Activated CD4-positive, alpha-beta T cell treated with anti-CD3 and anti-CD28 coated beads for 1 hour (primary cell): ENCODE measurements around the gene DRD1.
"Not testable (repeated sequence)": the region's sequence is repeated elsewhere in the genome, so short reads cannot be mapped to it uniquely, and the experiment has no call there.

ENCODE experiments used
- DNase-seq: peaks from one replicate; pipeline ENCODE4 v3.0.0-alpha.2; 2020

DRD1 gene

GRCh38 chr5:175422058-175422457 is 21.9 kb downstream of the DRD1 start:
- no peak for DNase-seq

DNA sequence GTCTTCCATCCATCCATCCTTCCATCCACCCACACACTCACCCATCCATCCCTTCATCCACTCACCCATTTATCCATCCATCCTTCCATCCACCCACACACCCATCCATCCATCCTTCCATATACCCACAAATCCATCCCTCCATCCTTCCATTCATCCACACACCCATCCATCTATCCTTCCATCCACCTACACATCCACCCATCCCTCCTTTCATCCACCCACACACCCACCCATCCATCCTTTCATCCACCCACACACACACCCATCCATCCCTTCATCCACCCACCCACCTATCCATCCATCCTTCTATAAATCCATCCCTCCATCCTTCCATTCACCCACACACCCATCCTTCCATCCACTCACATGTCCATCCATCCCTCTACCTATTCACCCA is 23.6 kb downstream of the DRD1 start:
- DNase-seq = no peak

DNA sequence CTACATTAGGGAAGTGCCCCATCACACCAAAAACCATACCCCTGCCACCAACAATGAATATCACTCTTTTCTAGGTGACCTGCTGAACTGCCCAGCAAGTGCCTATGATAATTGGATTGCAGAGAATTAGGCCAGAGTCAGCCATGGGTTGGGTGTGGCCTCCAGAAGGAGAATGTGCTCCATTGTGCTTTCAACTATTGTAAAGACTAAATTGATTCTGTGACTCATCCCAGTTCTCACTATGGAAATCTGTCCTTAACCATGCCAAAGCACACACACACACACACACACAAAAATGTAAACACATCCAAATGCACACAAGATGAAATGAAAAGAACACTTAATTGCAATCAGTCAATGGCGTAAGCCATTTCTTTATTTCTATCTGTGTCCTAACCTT is 25.7 kb downstream of the DRD1 start:
- no peak for DNase-seq

DNA sequence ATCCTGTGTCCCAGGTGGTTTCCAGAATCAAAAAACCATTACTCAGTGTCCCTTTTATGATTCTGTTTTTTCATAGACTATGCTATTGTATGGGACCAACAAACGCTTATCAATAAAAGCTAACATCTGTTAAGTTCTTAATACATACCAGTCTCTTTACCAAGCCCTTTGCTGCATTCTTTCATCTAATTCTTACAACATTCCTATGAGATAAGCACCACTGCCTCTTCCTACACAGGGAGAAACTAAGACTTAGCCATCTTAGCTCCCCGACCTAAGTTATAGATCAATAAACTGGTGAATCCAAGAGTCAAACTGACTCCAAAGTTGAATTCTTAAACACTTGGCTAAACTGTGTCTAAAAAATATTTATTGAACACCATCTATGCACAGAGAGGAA is 26.6 kb downstream of the DRD1 start:
- no peak for DNase-seq

GRCh38 chr5:175415303-175415702 is 28.7 kb downstream of the DRD1 start:
- DNase-seq = no peak

- no peak for DNase-seq
These were observed 33.1 kb downstream of the DRD1 start for GRCh38 chr5:175410926-175411325.

- no peak for DNase-seq
These were observed 37.7 kb downstream of the DRD1 start for GRCh38 chr5:175406300-175406699.

- not testable (repeated sequence) for DNase-seq
These were observed 46.2 kb downstream of the DRD1 start for GRCh38 chr5:175397590-175398297.

DNA sequence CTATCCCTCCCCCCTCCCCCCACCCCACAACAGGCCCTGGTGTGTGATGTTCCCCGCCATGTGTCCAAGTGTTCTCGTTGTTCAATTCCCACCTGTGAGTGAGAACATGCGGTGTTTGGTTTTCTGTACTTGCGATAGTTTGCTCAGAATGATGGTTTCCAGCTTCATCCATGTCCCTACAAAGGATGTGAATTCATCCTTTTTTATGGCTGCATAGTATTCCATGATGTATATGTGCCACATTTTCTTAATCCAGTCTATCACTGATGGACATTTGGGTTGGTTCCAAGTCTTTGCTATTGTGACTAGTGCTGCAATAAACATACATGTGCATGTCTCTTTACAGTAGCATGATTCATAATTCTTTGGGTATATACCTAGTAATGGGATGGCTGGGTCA is 48.6 kb downstream of the DRD1 start:
- DNase-seq = not testable (repeated sequence)

GRCh38 chr5:175394601-175395000 is 49.4 kb downstream of the DRD1 start:
- no peak for DNase-seq

GRCh38 chr5:175393897-175394296 is 50.1 kb downstream of the DRD1 start:
- no peak for DNase-seq

DNA sequence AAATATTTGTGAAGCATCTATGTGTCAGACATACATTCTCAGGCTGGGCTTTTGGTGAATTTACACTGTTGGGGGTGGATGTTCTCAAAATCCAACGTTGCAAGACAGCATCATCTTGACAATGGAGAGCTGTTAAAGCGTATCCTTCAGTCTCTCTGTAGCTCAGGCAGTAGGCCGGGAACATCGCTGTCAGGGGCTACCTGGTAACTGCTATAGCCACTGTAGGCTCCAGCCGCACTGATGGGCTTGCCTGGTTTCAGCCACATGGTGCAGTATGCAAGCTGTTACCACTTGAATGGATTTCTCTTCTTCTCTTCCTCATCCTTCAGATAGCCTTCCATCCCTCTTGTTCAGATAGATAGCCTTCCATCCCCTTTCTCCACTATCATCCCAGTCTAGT is 51.7 kb downstream of the DRD1 start:
- DNase-seq = no peak

GRCh38 chr5:175390352-175391083 is 53.5 kb downstream of the DRD1 start:
- no peak for DNase-seq
